ENCODE results near the gene TMEM238.

Gene TMEM238

DNA sequence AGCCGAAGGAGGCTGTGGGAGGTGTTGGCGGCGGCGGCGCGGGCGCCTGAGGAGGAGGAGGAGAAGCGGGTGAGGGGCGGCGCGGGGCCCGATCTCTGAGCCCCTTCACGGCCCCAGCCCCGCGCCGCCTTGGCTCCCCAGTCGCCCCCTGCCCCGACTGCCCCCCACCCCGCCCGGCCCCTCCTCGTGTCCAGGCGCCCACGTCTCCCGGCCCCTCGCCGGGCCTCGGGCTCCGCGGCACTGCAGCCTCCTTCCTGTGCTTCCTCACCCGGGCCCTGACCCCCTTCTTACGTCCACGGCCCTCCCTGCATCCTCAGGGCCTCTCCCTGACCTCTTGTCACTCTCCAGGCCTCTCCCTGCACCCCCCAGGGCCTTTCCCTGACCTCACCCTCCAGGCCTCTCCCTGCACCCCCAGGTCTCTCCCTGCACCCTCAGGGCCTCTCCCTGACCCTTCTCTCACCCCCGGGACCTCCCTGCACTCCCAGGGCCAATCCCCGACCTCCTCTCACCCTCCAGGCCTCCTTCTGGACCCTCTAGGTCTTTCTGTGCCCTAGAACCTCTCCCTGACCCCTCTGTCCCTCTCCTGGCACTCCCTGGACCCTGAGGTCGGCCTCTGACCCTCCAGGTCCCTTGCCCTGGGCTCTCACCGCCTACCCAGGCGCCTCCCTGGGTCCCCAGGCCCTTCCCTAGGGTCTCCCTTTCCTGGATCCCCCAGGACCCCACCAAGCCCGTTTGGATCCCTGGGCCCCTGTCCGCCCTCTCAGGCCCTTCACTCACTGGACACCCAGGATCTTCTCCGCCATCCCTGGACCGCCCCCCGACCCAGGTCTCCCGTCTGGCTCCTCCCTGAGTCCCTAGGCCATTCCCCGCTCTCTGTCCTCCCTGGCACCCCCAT is 44.0 kb downstream of the TMEM238 start:
- Histone ChIP-seq H3K4me2 (ENCODE audit: low read length) (peak overlapping the region; percentile 92), H3K27me3 (ENCODE audit: control insufficient read depth, low read length) (peaks cover 7% of the 10 kb centered on the region), H3K27ac (ENCODE audit: low read depth, low read length) (peak overlapping the region; percentile 64)

DNA sequence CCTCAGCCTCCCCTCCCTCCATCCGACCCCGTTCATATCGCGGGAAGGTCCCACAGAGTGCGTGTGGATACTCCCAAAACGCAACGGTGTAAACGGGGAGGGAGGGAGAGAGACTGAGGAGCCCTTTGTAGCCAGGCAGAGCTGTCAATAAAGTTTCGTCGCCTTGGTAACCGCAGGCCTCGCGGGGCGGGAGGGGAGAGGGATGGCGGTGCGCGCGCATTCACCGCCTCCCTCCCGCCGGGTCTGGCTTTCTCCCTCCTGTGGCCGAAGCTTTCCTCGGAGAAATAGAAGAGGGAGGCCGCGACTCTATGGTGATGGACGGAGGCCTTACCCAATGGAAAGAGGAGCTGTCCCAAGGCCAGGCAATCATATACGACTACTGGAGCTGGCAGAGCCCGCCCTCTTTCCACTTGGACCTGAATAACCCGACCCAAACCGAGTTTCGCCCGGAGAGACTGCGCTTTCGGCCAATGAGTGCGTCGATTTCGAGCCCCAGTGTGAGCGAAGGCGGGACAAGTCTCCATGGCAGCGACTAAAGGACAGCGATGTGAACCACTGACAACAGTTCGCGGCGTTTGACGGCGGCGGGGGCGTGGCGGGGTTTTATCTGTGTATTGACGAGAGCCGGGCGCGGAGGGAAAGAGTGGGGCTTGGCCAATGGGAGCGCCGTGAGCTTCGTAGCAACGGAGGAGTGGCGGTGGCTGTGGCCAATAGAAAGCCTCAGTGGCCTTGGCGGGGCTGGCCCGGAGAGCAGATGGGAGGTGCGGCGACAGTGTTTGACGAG is 44.8 kb downstream of the TMEM238 start, which contains the start of gene KMT5C:
TSS of gene KMT5C (plus strand) at position 772 of the 784 bp plus-strand sequence. CDS start 2,061 bp downstream, outside the sequence.
- Histone ChIP-seq H3K36me3 (ENCODE audit: control insufficient read depth, low read length) (peaks cover 16% of the 10 kb centered on the region), H3K4me3 (ENCODE audit: low read length) (peak within 1 kb of the TSS; percentile 99), H3K79me2 (ENCODE audit: control insufficient read depth, low read length) (peaks cover 18% of the 10 kb centered on the region), H4K20me1 (ENCODE audit: control insufficient read depth, insufficient read depth, low read depth, low read length) (0 out of 2 replicates have a peak, but pooled peaks cover 3% of the 10 kb centered on the region), H3K9me2 (replicated peaks; ENCODE audit: control insufficient read depth, low read length) (no peaks in the 10 kb centered on the region), H3K27ac (ENCODE audit: low read depth, low read length) (peak within 1 kb of the TSS; percentile 64), H3K4me1 (ENCODE audit: control insufficient read depth, low read length) (peaks cover 23% of the 10 kb centered on the region), H3F3A (ENCODE audit: control insufficient read depth, insufficient read depth) (no peaks in the 10 kb centered on the region), H3K4me2 (ENCODE audit: low read length) (peak within 1 kb of the TSS; percentile 98), H3K9me3 (ENCODE audit: control insufficient read depth, insufficient read depth, low read length) (no peaks in the 10 kb centered on the region), H3K27me3 (ENCODE audit: control insufficient read depth, low read length) (peaks cover 7% of the 10 kb centered on the region)
- no peak for TF ChIP-seq EZH2phosphoT487 (IDR thresholded peaks at IDR 0.05; ENCODE audit: borderline replicate concordance, low read length)

More for the DNA sequence above, 44.0 kb downstream of the TMEM238 start:
- H3K9me2 ChIP-seq (replicated peaks; ENCODE audit: control insufficient read depth, low read length), result no peaks in the 10 kb centered on the region
- peak overlapping the region; percentile 99 for H3K4me3 ChIP-seq (ENCODE audit: low read length)
- TF ChIP-seq, protein P1, sequence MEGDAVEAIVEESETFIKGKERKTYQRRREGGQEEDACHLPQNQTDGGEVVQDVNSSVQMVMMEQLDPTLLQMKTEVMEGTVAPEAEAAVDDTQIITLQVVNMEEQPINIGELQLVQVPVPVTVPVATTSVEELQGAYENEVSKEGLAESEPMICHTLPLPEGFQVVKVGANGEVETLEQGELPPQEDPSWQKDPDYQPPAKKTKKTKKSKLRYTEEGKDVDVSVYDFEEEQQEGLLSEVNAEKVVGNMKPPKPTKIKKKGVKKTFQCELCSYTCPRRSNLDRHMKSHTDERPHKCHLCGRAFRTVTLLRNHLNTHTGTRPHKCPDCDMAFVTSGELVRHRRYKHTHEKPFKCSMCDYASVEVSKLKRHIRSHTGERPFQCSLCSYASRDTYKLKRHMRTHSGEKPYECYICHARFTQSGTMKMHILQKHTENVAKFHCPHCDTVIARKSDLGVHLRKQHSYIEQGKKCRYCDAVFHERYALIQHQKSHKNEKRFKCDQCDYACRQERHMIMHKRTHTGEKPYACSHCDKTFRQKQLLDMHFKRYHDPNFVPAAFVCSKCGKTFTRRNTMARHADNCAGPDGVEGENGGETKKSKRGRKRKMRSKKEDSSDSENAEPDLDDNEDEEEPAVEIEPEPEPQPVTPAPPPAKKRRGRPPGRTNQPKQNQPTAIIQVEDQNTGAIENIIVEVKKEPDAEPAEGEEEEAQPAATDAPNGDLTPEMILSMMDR (IDR thresholded peaks at IDR 0.05; ENCODE audit: low read depth, low read length, poor library complexity, severe bottlenecking), result no peak
- TF ChIP-seq EZH2phosphoT487 (IDR thresholded peaks at IDR 0.05; ENCODE audit: borderline replicate concordance, low read length), result no peak
- H3K4me1 ChIP-seq (ENCODE audit: control insufficient read depth, low read length), result peaks cover 23% of the 10 kb centered on the region
- no peaks in the 10 kb centered on the region for H3K9me3 ChIP-seq (ENCODE audit: control insufficient read depth, insufficient read depth, low read length)
- peaks cover 18% of the 10 kb centered on the region for H3K79me2 ChIP-seq (ENCODE audit: control insufficient read depth, low read length)
- peaks cover 16% of the 10 kb centered on the region for H3K36me3 ChIP-seq (ENCODE audit: control insufficient read depth, low read length)
- no peaks in the 10 kb centered on the region for H3F3A ChIP-seq (ENCODE audit: control insufficient read depth, insufficient read depth)
- H4K20me1 ChIP-seq (ENCODE audit: control insufficient read depth, insufficient read depth, low read depth, low read length), result 0 out of 2 replicates have a peak, but pooled peaks cover 3% of the 10 kb centered on the region

DNA sequence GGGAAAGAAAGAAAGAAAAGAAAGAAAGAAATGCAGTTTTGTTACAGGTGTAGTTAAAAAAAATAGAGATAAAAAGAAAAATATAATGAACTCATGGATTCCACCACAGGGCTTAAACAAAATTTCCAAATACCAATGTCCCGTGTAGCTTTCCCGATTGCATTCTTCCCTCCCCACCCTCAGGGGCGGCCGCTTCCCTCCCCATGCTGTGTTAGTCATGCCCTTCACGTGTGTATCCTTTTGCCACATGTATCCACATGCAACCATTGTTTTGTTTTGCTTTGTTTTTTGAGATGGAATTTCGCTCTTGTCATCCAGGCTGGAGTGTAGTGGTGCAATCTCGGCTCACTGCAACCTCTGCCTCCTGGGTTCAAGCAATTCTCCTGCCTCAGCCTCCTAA is 48.0 kb downstream of the TMEM238 start:
- peaks cover 17% of the 10 kb centered on the region for H3K4me1 ChIP-seq (ENCODE audit: control insufficient read depth, low read length)
- H3K27ac ChIP-seq (ENCODE audit: low read depth, low read length), result no peak overlapping the region
- no peaks in the 10 kb centered on the region for H3F3A ChIP-seq (ENCODE audit: control insufficient read depth, insufficient read depth)
- no peaks in the 10 kb centered on the region for H3K36me3 ChIP-seq (ENCODE audit: control insufficient read depth, low read length)
- no peaks in the 10 kb centered on the region for H4K20me1 ChIP-seq (ENCODE audit: control insufficient read depth, insufficient read depth, low read depth, low read length)
- H3K79me2 ChIP-seq (ENCODE audit: control insufficient read depth, low read length), result peaks cover 11% of the 10 kb centered on the region
- H3K27me3 ChIP-seq (ENCODE audit: control insufficient read depth, low read length), result peaks cover 21% of the 10 kb centered on the region
- H3K9me2 ChIP-seq (replicated peaks; ENCODE audit: control insufficient read depth, low read length), result no peaks in the 10 kb centered on the region
- H3K4me2 ChIP-seq (ENCODE audit: low read length), result no peak overlapping the region
- no peaks in the 10 kb centered on the region for H3K9me3 ChIP-seq (ENCODE audit: control insufficient read depth, insufficient read depth, low read length)
- TF ChIP-seq, protein P1 (IDR thresholded peaks at IDR 0.05; ENCODE audit: low read depth, low read length, poor library complexity, severe bottlenecking), result no peak
- no peak overlapping the region for H3K4me3 ChIP-seq (ENCODE audit: low read length)

All from DOHH2 (cell line).